Prostate gland (tissue), 2 donors: Measurements from ENCODE around the gene TTC27. TPM values are rescaled to one million over a fixed set of nuclear protein-coding genes. Genes with fewer than 3 reads are reported as not detected.

Source experiments
- DNase-seq: peaks from one replicate; pipeline ENCODE4 v3.0.0-alpha.2; 2019; ENCODE audit warnings: low spot score
- H3K27ac ChIP-seq, 2 donors: fragments of 200-600 bp; sonication (generic); 2 replicates each; pipeline ENCODE4 v1.5.1; 2017 to 2019
- H3K27me3 ChIP-seq: fragments of 200-600 bp; sonication (generic); replicated peaks from 2 replicates; pipeline ENCODE4 v1.5.1; 2019; ENCODE audit not compliant: insufficient read depth
- H3K36me3 ChIP-seq, 2 donors: fragments of 200-600 bp; sonication (generic); 1 replicate in 1 of 2; 2 replicates in 1 of 2; pipeline versions ENCODE4 v1.5.1 to v1.8.1; 2017 to 2019
- H3K4me1 ChIP-seq: fragments of 200-600 bp; sonication (generic); replicated peaks from 2 replicates; pipeline ENCODE4 v1.5.1; 2019
- H3K4me3 ChIP-seq, 2 donors: fragments of 200-600 bp; sonication (generic); 2 replicates each; pipeline ENCODE4 v1.5.1; 2017 to 2019
- H3K9me3 ChIP-seq: fragments of 200-600 bp; sonication (generic); 2 replicates; pipeline ENCODE4 v1.5.1; 2017
- POLR2A ChIP-seq: fragments of 450-650 bp; IDR thresholded peaks from one replicate; pipeline ENCODE4 v1.6.1; 2016; ENCODE audit warnings: antibody characterized with exemption, mild to moderate bottlenecking
- POLR2AphosphoS5 ChIP-seq: sonication (generic); formaldehyde crosslinking; IDR thresholded peaks from one replicate; pipeline ENCODE4 v1.6.1; 2017; ENCODE audit warnings: antibody characterized with exemption
- WGBS: methylation state at CpG from one replicate; pipeline ENCODE4 v1.1.5; 2018; 5-methylcytosine and 5-hydroxymethylcytosine counted together
- intact Hi-C: fragments of 100-400 bp; cut with DNase I; formaldehyde crosslinking; loops from one replicate; pipeline ENCODE4 v1.14.2; 2022
- total RNA-seq, 2 donors: library from RNA; depleted of rRNA; stranded (reverse); fragments of >200 nt; gene quantifications; one replicate each; pipeline ENCODE4 v1.1.0, GENCODE V29; 2016
- TF ChIP-seq, protein P1 (sequence below), 4 experiments: fragments of 200-600 bp in 2 of 4; fragments of 450-650 bp in 2 of 4; sonication (generic) in 2 of 4; IDR thresholded peaks; 1 replicate in 3 of 4; 2 replicates in 1 of 4; pipeline ENCODE4 v1.5.1; 2016 to 2019; ENCODE audit warnings: antibody characterized with exemption in 4 of 4, mild to moderate bottlenecking in 2 of 4, moderate library complexity in 2 of 4

Gene TTC27
- total RNA-seq, 2 donors from 2014 or later, result 13.0 to 15.6 TPM

- no peaks in the 10 kb centered on the region for H3K27me3 ChIP-seq
- H3K27ac ChIP-seq, result no peak overlapping the region
- WGBS, result 93% methylated on average over 5 of the region's 5 CpGs
- H3K9me3 ChIP-seq, result no peaks in the 10 kb centered on the region
- no peak for TF ChIP-seq POLR2A
- TF ChIP-seq, protein P1, sequence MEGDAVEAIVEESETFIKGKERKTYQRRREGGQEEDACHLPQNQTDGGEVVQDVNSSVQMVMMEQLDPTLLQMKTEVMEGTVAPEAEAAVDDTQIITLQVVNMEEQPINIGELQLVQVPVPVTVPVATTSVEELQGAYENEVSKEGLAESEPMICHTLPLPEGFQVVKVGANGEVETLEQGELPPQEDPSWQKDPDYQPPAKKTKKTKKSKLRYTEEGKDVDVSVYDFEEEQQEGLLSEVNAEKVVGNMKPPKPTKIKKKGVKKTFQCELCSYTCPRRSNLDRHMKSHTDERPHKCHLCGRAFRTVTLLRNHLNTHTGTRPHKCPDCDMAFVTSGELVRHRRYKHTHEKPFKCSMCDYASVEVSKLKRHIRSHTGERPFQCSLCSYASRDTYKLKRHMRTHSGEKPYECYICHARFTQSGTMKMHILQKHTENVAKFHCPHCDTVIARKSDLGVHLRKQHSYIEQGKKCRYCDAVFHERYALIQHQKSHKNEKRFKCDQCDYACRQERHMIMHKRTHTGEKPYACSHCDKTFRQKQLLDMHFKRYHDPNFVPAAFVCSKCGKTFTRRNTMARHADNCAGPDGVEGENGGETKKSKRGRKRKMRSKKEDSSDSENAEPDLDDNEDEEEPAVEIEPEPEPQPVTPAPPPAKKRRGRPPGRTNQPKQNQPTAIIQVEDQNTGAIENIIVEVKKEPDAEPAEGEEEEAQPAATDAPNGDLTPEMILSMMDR (IDR thresholded peaks at IDR 0.05), result no peak
- no peak for TF ChIP-seq POLR2AphosphoS5
- no peaks in the 10 kb centered on the region for H3K4me1 ChIP-seq
- peaks cover 0 to 8% of the 10 kb centered on the region in 2 donors for H3K36me3 ChIP-seq
- no peak overlapping the region for H3K4me3 ChIP-seq
- DNase-seq, result no peak
- intact Hi-C loops, result no loop called here
Measured at GRCh38 chr2:32641180-32641579, 13.3 kb downstream of the TTC27 start.

GRCh38 chr2:32647180-32647651 lies 19.4 kb downstream of the TTC27 start:
- no peak for TF ChIP-seq POLR2A
- TF ChIP-seq POLR2AphosphoS5, result no peak
- TF ChIP-seq, protein P1 (IDR thresholded peaks at IDR 0.05), result no peak
- no peaks in the 10 kb centered on the region for H3K36me3 ChIP-seq
- WGBS, result 89% methylated on average over 5 of the region's 5 CpGs
- H3K4me1 ChIP-seq, result no peaks in the 10 kb centered on the region
- no peak overlapping the region for H3K27ac ChIP-seq
- H3K27me3 ChIP-seq, result no peaks in the 10 kb centered on the region
- no peak overlapping the region for H3K4me3 ChIP-seq
- no peak for DNase-seq
- H3K9me3 ChIP-seq, result no peaks in the 10 kb centered on the region
- intact Hi-C loops, result no loop called here

- intact Hi-C loops, result no loop called here
- Histone ChIP-seq H3K4me1 (no peaks in the 10 kb centered on the region), H3K27me3 (no peaks in the 10 kb centered on the region), H3K4me3 (no peak overlapping the region), H3K36me3 (no peaks in the 10 kb centered on the region), H3K27ac (no peak overlapping the region), H3K9me3 (no peaks in the 10 kb centered on the region)
- TF ChIP-seq, protein P1 (IDR thresholded peaks at IDR 0.05), result no peak
- no peak for TF ChIP-seq POLR2A
- TF ChIP-seq POLR2AphosphoS5, result no peak
- 28% methylated on average over 7 of the region's 7 CpGs for WGBS
- DNase-seq, result no peak
Measured at GRCh38 chr2:32652555-32653209, 24.8 kb downstream of the TTC27 start.

- no peak for DNase-seq
Measured at GRCh38 chr2:32656069-32656468, 28.2 kb downstream of the TTC27 start.

More at GRCh38 chr2:32656069-32656468, 28.2 kb downstream of the TTC27 start:
- Histone ChIP-seq H3K27me3 (no peaks in the 10 kb centered on the region), H3K36me3 (no peaks in the 10 kb centered on the region), H3K4me3 (no peak overlapping the region), H3K27ac (no peak overlapping the region), H3K9me3 (no peaks in the 10 kb centered on the region), H3K4me1 (no peaks in the 10 kb centered on the region)
- intact Hi-C loops, result no loop called here
- TF ChIP-seq, protein P1 (IDR thresholded peaks at IDR 0.05), result no peak
- TF ChIP-seq POLR2AphosphoS5, result no peak
- no peak for TF ChIP-seq POLR2A
- WGBS, result 95% methylated on average over 3 of the region's 3 CpGs
